Stomach smooth muscle (tissue), 2 donors: ENCODE measurements around the gene CBX7.

Experiments used
- H3K27ac ChIP-seq: one replicate; pipeline ENCODE4 v1.7.0; 2013; ENCODE audit warnings: mild to moderate bottlenecking, low read length, inconsistent platforms
- H3K27me3 ChIP-seq, 2 donors: one replicate each; pipeline ENCODE4 v1.7.0; 2013; ENCODE audit warnings: low read length in 2 of 2; ENCODE audit not compliant: insufficient read depth in 2 of 2, control insufficient read depth in 1 of 2
- H3K36me3 ChIP-seq, 2 donors: one replicate each; pipeline ENCODE4 v1.7.0; 2013; ENCODE audit warnings: low read length in 2 of 2; ENCODE audit not compliant: control insufficient read depth in 2 of 2, insufficient read depth in 2 of 2
- H3K4me1 ChIP-seq: one replicate; pipeline ENCODE4 v1.7.0; 2013; ENCODE audit warnings: low read length; ENCODE audit not compliant: control insufficient read depth, insufficient read depth
- H3K4me3 ChIP-seq, 2 donors: one replicate each; pipeline ENCODE4 v1.7.0; 2013; ENCODE audit warnings: low read length in 2 of 2
- H3K9ac ChIP-seq, 2 donors: one replicate each; pipeline ENCODE4 v1.7.0; 2013; ENCODE audit warnings: low read length in 2 of 2, mild to moderate bottlenecking in 1 of 2
- H3K9me3 ChIP-seq, 2 donors: one replicate each; pipeline ENCODE4 v1.7.0; 2013; ENCODE audit warnings: low read length in 2 of 2; ENCODE audit not compliant: control insufficient read depth in 2 of 2
- donor health status: healthy.
- donor health status: Pancreatic carcinoma.

The CBX7 gene

DNA sequence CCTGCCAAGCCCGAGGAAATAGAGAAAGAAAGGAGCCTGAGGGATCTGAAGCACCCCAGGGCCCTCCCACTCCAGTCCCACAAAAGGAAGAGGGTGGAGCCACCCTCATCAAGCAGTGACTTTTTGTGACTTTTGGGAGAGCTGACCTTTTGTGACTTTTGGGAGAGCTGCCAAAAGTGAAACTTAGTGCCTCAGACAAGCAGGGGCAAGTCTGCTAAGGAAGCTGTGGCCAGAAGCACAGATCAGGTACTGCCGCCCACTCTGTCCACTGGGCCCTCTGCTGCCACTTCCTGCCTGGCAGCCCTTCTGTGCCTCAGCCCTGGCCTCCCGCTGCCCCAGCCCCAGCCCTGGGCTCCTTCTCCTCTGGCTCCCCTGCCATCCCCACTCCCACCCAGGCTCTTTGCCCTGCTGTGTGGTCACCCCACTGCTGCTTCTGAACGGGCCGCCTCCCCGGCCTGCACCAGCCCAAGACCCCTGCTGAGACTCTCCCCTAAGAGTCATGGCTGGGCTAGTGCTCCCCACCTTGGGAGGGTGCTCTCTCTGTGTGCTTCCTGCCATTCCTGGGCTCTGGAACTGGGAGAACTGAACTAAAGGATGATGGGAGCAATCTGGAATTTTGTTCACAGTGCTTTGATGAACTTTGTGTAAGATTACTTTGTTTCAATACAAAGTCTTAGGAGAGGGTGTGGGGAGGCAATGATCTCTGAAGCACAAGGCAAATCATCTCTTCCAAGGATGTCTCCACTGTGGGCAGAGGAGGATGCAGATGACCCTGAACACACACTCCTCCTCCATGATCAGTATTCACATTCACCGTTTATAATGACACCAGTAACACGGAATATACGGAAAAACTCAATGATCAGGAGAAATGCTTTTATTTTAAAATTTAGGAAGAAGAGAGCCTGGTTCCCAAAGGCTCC lies 55.1 kb downstream of the CBX7 start, which contains the start of gene APOBEC3H:
Gene APOBEC3H (plus strand): TSS at position 147 of the 923 bp plus-strand sequence. CDS start 3,035 bp downstream, outside the sequence.
- Histone ChIP-seq H3K4me3 (no peak within 1 kb of the TSS), H3K36me3 (no peaks in the 10 kb centered on the region), H3K27ac (no peak within 1 kb of the TSS), H3K9ac (no peak within 1 kb of the TSS), H3K4me1 (peaks cover 3% of the 10 kb centered on the region), H3K27me3 (no peaks in the 10 kb centered on the region), H3K9me3 (no peaks in the 10 kb centered on the region)

DNA sequence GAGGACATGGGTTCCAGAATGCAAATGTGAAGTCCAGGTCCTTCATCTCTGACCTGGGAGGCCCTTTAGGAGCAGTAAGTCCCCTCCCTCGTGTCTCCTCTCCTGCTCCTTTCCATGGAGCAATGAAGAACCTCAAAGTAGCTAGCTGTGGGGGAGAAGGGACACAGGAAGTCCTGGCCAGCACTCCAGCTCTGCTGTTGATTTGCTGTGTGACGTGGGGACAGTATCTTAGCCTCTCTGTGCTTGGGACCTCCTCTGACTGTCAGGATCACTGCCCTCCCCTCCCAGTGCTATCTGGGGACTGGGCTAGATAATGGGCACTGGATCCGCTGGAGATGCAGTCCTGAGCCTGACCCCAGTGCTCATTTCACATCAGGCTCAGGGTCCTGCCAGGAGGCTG lies 56.5 kb downstream of the CBX7 start:
- no peak overlapping the region for H3K9ac ChIP-seq
- H3K4me3 ChIP-seq, result no peak overlapping the region
- H3K9me3 ChIP-seq, result no peaks in the 10 kb centered on the region
- H3K4me1 ChIP-seq, result peaks cover 3% of the 10 kb centered on the region
- H3K36me3 ChIP-seq, result no peaks in the 10 kb centered on the region
- no peaks in the 10 kb centered on the region for H3K27me3 ChIP-seq
- no peak overlapping the region for H3K27ac ChIP-seq

DNA sequence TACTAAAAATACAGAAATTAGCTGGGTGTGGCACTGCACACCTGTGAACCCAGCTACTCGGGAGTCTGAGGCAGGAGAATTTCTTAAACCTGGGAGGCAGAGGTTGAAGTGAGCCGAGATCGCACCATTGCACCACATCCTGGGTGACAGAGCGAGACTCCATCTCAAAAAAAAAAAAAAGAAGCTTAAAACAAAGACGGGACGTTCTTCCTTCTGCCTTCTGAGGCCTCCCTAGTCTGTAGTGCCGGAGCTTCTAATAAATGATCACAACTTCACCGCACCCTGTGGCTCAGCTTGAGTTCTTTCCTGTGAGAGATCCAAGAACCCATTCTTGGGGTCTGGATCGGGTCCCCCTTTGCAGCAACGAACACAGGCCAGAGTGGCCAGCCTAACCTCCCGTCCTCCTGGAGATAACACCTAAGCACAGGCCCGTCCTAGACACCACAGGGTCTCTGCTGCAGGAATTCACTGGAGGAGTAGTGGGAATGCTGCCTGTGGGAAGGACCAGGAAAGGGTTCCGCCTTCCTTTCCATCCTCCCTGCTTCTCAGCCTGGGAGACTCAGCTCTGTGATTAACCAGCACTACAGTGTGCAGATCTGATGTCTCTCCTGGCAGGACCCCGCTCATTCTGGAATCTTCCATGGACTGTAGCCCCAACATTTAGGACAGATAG lies 57.6 kb downstream of the CBX7 start:
- Histone ChIP-seq H3K36me3 (no peaks in the 10 kb centered on the region), H3K4me3 (no peak overlapping the region), H3K27ac (no peak overlapping the region), H3K27me3 (no peaks in the 10 kb centered on the region), H3K4me1 (peaks cover 3% of the 10 kb centered on the region), H3K9me3 (no peaks in the 10 kb centered on the region), H3K9ac (no peak overlapping the region)

DNA sequence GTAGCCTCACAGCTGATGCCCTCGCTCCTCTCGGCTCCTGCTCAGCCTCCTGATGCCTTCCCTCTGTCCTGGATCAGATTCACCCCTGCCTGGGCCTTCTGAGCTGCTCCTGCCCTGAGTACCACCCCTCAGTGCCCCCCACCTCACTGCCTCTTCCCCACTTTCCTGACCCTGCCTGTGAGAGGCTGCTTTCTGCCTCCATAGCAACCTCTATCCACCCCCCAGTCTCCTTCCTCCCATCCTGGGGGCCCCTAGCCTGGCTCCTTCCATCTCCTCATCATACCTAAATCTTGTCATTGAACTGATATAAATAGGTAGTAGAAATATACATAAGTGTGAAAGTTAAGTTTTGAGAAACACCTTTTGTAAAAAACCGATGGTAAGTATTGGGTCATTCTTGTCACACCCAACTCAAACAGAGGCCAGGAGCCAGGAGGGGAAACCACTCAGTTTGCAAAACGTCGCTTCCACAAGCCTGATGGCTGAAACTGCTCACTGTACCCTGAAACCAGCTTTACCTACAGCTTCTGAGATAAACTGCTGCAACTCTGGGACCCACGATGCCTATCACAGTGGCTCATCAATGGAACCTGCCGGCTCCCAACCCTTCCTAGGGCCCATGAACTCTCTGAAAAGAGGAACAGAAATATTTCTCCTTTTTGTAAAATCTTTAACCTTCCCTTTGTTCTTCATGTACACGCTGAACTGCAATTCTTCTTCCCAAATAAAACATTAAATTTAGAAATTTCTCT lies 60.2 kb downstream of the CBX7 start:
- H3K9me3 ChIP-seq, result no peaks in the 10 kb centered on the region
- H3K9ac ChIP-seq, result no peak overlapping the region
- no peak overlapping the region for H3K4me3 ChIP-seq
- no peaks in the 10 kb centered on the region for H3K27me3 ChIP-seq
- H3K36me3 ChIP-seq, result no peaks in the 10 kb centered on the region
- H3K4me1 ChIP-seq, result peaks cover 9% of the 10 kb centered on the region
- no peak overlapping the region for H3K27ac ChIP-seq

DNA sequence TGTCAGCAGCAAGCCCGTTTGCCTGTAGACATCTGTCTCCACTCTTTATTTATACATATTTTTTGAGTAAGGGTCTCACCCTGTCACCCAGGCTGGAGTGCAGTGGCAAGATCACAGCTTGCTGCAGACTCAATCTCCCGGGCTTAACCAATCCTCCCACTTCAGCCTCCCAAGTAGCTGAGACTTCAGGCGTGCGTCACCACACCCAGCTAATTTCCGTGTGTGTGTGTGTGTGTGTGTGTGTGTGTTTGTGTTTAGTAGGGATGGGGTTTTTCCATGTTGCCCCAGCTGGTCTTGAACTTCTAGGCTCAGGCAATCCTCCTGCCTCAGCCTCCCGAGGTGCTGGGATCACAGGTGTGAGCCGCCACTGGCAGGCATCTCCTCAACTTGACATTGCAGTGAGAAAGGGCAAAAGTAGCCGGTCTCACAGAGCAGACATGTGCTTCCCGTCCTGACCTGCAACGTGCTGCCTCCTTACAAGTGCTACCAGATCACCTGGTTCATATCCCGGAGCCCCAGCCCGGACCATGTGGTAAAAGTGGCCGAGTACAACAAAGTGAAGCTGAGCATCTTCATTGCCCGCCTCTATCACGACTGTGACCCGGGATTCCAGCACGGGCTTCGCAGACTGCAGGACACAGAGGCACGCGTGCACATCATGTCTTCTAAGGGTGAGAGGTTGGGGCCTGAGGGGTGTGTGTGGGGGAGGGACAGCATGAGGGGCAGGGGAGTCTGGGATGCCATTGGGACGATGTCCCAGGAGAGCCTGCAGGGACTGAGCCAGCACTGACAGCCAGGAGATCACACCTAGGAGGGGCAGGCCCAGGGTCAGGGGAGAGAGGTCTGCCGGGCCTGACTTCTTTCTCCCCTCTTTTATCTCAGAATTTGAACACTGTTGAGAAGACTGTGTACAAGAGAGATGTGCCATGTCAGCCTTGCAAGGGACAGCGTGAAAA lies 61.1 kb downstream of the CBX7 start:
- H3K27me3 ChIP-seq, result no peaks in the 10 kb centered on the region
- H3K4me3 ChIP-seq, result no peak overlapping the region
- no peaks in the 10 kb centered on the region for H3K9me3 ChIP-seq
- H3K27ac ChIP-seq, result no peak overlapping the region
- H3K4me1 ChIP-seq, result peaks cover 8% of the 10 kb centered on the region
- no peaks in the 10 kb centered on the region for H3K36me3 ChIP-seq
- H3K9ac ChIP-seq, result no peak overlapping the region

DNA sequence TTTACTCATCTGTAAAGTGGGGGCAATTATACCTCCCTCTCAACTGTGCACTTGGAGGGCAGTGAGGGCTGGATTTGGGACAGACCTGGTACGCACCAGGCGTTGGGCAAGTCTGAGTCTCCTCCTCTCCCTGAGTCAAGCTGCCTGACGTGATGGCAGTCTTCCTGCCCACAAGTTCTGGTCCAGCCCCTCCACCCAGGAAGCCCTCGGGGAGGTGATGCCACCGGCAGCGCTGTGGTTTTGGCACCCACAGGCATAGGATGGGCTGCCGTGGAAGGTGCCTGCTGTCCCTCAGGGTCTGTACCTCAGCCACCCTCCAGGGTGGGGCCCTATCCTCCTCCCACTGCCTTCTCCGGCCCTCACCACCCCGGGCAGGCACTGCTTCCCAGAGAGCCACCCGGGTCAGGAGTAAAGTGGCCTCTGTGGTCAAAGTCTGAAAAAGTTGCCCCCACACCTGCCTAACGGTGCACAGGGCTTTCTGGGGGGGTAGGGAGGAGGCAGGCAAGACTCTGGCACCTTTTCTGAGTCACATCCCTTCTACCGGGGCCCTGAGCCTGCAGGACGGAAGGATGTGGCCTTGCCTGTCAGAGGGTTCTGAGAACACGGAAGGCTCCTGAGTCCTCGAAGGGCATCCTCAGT lies 61.9 kb downstream of the CBX7 start:
- Histone ChIP-seq H3K36me3 (no peaks in the 10 kb centered on the region), H3K9ac (no peak overlapping the region), H3K4me1 (peaks cover 8% of the 10 kb centered on the region), H3K27ac (no peak overlapping the region), H3K9me3 (no peaks in the 10 kb centered on the region), H3K27me3 (no peaks in the 10 kb centered on the region), H3K4me3 (no peak overlapping the region)

DNA sequence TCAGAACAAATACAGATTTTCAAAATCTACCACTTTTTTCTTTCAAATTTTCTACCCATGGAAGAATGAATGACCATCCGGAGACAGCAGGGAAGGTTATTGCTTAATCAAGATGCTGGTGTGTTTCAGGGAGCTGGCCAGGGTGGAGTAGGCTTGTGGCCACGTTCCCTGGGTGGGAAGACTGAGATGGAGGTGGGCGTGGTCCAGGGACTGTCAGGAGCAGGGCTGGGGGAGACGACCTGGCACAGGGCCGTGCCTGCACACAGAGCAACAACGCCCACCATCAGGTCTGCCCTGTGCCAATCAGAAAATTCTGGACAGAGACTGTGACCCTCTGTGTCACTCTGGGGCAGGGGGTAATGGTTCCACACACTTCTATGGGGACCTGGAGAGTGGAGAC lies 62.6 kb downstream of the CBX7 start:
- Histone ChIP-seq H3K27ac (no peak overlapping the region), H3K4me1 (peaks cover 8% of the 10 kb centered on the region), H3K9ac (no peak overlapping the region)

DNA sequence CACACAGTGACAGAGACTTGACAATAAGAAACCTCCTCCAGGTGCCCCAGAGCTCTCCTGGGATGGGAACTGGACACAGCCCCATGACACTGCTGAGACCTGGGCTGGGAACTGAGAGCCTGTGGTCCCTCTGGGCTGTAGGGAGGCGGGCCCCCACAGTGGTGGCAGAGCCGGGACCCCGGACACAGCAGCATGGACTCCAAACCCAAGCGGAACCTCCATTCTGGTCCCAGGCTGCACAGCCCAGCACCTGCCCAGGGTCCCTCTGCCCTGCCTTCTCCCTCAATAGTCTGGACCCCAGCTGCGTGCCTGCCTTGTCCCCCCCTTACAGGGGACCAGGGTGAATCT lies 63.8 kb downstream of the CBX7 start:
- Histone ChIP-seq H3K27ac (no peak overlapping the region), H3K36me3 (no peaks in the 10 kb centered on the region), H3K4me1 (peaks cover 8% of the 10 kb centered on the region), H3K4me3 (no peak overlapping the region), H3K9ac (no peak overlapping the region), H3K9me3 (no peaks in the 10 kb centered on the region), H3K27me3 (no peaks in the 10 kb centered on the region)

More for the DNA sequence above, 62.6 kb downstream of the CBX7 start:
- Histone ChIP-seq H3K9me3 (no peaks in the 10 kb centered on the region), H3K27me3 (no peaks in the 10 kb centered on the region), H3K36me3 (no peaks in the 10 kb centered on the region), H3K4me3 (no peak overlapping the region)

DNA sequence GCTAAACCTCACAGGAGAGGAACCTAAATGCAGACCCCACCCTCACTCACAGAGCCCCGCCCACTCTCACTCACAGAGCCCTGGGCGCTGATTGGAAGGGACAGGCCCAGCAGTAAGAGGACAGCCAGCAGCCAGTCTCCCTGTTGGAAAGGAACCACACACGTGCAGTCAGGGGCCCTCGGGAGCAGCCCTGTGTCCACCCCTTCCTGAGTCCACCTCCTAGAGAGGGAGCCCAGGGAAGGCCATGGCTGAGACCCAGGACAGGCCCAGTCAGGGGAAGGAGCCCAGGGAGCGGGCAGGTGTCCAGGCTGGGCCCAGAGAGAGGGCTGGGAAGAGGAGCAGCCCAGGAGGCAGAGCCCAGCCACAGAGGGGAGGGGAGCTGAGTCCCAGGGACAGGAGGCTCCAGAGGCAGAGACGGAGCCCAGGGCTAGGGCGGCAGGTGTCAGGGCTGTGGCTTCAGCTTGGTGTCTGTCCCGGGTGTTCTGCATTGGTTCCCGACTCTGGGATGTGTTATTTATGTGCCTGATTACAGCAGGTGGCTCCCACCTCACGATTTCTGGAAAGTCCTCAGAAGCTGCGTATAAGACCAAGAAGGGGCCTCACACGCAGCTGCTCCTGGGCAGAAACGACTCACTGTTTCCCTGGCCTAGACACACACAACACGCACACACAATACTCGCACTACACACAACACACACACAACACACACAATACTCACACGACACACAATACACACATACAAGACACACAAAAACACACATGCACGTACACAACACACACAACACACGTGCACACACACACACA lies 64.4 kb downstream of the CBX7 start:
- H3K27ac ChIP-seq, result no peak overlapping the region
- H3K36me3 ChIP-seq, result no peaks in the 10 kb centered on the region
- no peaks in the 10 kb centered on the region for H3K27me3 ChIP-seq
- H3K4me1 ChIP-seq, result peaks cover 8% of the 10 kb centered on the region
- H3K9ac ChIP-seq, result peak overlapping the region in 1 of 2 donors; percentile 29
- no peak overlapping the region for H3K4me3 ChIP-seq
- no peaks in the 10 kb centered on the region for H3K9me3 ChIP-seq
